Ramos (cell line): ENCODE data around the gene UNK.
"Not testable (repeated sequence)": the region's sequence is repeated elsewhere in the genome, so short reads cannot be mapped to it uniquely, and the experiment has no call there.

Source experiments
- in situ Hi-C: fragments of 300-500 bp; cut with MboI; formaldehyde crosslinking; loops from one replicate; pipeline ENCODE4 v1.14.3; 2022; ENCODE audit warnings: low sequenced_read_pairs; ENCODE audit not compliant: unreplicated experiment

The UNK gene

DNA sequence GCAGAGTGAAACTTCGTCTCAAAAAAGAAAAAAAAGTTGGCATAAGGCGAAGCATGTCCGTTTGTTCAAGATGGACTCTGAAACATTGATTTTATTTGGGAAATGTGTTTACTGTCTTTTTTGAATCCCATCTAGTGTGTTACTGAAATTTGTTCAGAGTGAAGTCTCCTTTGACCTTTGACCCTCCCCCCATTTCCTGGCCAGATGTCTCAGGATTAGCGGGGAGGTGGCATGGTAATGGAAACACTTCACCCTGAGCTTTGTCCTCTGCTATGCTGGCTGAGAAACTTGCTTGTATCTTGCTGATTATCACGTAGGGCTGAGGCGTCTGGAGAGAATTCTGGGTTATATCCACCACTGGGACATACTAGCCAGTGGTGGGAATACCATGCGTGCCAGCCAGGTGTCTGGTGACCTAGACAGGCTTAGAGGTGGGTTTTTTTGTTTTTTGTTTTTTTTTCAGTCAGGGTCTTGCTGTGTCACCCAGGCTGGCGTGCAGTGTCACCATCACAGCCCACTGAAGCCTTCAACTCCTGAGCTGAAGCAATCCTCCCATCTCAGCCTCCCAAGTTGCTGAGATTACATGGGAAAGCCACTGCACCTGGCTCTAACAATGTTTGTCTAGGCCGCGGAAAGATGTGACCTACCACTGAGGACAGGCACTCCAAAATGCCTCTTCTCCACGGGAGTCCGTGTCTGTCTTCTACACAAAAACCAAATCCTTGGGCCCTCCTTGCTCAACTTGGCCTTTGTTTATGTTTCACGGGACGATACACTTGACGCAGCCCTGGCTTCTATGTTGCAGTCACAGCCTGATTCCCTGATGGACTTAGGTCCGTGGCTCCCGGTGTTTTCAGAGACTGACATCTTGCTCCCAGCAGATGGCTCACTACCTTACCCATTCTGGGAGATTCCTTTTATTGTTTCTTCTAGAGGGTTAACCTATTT, 13.0 kb upstream of the UNK start:
- in situ Hi-C loops, result no loop called here

- in situ Hi-C loops, result no loop called here
Measured at GRCh38 chr17:75773121-75773807, 11.3 kb upstream of the UNK start.

DNA sequence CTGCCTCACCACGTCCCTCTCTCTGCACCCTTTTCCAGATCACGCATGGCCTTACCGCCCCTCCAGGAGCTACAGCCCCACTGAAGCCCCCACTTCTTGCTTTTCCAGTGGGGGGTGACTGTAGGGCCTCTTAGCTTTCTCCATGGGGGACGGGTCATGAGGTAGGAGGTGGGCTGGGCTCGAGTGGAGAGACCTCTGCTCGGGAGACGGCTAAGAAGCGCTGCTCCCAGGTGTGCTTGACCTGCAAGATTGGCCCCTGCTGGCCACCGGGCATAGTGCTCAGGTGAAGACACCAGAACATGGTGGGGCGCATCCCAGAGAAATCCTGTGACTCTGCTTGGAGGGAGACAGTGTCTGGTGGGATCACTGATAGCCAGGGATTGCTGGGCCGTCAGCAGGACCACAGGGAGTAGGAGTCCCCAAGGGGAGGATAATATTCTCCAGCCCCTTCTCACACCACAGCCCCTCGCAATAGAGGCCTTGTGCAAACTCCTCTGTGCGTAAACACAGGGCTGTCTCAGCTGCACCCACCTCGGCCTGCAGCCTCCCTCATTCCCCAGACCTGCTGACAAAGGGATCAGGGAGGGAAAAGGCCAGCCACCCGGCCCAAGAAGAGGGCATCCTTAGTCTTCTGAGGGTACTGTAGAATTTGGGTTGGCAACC, 10.7 kb upstream of the UNK start:
- in situ Hi-C loops, result no loop called here

DNA sequence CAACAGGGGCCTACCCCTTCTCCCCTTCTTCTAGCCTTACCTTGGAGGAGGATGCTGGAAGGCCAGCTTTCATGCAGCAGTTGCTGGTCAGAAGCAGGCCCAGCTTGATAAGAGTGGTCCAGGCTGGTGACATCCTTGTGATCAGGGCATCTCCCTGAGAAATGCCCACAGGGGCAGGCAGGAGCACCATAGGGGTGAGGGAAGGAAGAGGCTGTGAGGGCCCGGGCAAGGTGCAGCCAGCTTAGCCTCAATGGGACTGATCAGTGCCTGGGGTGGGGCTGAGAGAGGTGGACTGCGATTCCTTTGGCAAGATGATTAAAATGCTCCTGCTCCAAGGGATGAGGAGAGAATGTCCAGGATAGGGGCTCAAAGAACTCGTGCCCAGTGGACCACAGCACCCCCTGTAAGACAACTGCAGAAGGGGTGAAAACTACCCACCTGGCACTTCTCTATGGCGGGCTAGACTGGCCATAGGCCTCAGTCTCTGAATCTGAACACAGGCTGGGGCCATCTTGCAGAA, 10.1 kb upstream of the UNK start:
- in situ Hi-C loops, result no loop called here

- in situ Hi-C loops, result no loop called here
Measured at GRCh38 chr17:75774991-75775668, 9.5 kb upstream of the UNK start.

GRCh38 chr17:75776386-75777295, 8.0 kb upstream of the UNK start:
- in situ Hi-C loops, result no loop called here

- in situ Hi-C loops, result no loop called here
Measured at GRCh38 chr17:75777296-75777922, 7.2 kb upstream of the UNK start.

GRCh38 chr17:75778066-75778860, 6.3 kb upstream of the UNK start:
- in situ Hi-C loops, result not testable (repeated sequence)

GRCh38 chr17:75778861-75779249, 5.8 kb upstream of the UNK start:
- in situ Hi-C loops, result no loop called here

- in situ Hi-C loops, result no loop called here
Measured at GRCh38 chr17:75779250-75779986, 5.2 kb upstream of the UNK start.

- in situ Hi-C loops, result no loop called here
Measured at GRCh38 chr17:75779987-75780889, 4.4 kb upstream of the UNK start.

DNA sequence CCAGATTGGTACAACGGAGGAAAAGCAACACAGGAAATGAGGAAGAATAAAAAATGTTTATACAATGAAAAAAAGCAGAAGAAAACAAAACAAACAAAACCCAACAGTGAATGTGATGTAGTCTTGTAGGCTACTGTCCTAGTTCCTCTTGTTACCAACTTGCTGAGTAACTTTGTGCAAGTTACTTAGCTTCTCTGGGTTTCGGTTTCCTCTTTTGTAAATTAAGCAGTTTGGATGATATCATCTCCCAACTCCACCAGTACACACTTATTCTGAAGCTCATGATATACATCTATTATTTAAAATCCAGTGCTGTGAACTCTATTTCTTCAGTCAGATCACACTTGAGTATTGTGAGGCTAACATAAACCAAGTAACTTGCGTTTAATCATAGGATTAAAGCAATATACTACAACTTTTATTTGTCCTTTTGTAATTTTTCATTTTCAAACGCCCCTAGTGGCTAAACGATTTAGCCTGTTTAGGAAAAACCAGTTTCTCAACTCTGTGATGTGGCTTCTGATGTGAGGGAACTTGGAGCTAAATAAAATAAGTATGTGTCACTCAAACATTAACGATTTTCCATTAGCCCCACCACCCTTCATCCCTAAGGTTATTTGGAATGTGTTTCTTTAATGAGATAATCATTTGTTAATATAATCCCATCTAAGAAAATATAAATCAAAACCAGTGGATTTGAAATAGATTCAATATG, 1.4 kb upstream of the UNK start:
- in situ Hi-C loops, result no loop called here

DNA sequence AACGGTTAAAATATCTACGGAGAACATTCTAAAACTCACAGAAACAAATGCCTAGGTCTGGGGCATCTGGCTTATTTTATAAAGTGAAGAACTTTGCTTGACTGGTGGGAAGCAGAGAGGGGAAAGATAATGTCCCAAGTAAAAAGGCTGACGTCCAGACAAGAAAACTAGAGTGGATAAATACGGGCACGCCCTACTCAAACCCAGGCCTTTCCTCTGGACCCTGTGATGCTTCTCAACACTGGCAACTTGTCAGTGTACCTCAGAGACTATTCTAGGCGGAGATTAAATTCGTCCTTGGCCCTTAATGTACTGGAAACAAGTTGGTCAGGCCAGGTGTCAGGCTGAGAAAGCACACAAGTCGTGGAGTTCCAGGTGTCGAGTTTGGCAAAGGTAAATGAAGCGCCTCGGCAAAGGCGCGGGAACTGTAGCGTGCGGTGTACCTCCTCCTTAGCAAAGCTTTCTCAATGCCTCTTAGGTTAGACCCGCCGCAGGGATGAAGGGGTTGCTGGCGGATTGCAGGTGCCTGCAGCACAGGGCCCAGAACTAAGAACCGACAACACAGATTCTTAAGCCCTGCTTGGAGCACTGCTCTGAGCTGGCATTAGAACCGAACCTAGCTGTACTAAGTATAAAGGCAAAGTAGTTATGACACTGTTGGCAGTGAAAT, 668 bp upstream of the UNK start:
- in situ Hi-C loops, result no loop called here

- in situ Hi-C loops, result no loop called here
Measured at GRCh38 chr17:75785016-75785890, 647 bp downstream of the UNK start.
